ENCODE data around the gene RIPOR3. TPM values are rescaled to one million over a fixed set of nuclear protein-coding genes. Genes with fewer than 3 reads are reported as not detected.

RIPOR3 gene
- total RNA-seq, 4 donors from 2014 or later, result 8.2 to 51.2 (median 20.5) TPM

DNA sequence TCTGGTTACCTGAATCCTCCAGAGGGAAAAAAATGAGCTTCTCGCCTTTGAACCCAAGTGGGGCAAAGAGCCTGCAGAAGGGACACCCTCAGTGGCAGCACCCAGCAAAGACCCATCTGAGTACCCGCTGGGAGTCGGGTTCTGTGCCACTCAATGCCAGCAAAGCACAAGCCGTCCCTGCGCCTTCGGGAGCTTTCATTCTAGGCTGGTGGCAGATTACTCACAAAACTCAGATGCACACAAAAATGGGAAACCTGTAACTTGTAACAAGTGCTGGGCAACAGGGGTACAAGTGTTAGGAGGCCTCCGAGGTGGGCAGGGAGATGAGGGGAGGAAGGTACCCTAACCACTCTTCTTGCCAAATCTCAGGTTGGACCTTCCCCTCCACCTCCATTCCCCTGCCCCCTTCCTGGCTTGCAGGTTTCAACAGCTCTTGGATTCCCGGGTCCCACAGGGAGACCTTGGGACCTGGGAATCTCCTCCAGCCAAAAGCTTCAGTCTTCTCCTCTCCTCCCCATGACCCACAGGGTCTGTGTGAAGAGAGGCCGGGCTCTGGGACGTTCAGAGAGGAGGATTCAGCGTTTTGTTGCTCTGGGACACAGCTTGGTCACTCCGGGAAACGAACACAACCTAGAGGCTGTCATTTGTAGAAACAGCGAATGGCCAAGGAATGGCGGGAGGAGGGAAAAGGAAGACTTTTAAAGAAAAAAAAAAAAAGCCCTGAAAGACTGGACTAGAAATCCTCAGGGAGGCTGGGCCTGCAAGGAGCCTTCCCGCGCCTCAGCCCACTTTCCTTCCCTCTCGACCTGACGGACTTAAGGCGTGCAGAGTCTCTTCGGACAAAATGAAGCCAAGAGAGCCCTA, 38.8 kb upstream of the RIPOR3 start:
- H3K27me3 ChIP-seq, result no peaks in the 10 kb centered on the region
- H3K9me3 ChIP-seq, result peaks cover 0 to 4% (median 0%) of the 10 kb centered on the region in 4 donors
- H3K36me3 ChIP-seq, result no peaks in the 10 kb centered on the region
- peak in 1 of 3 donors; percentile 57 for DNase-seq
- H3K4me1 ChIP-seq, result peaks cover 0 to 24% (median 10%) of the 10 kb centered on the region in 4 donors
- TF ChIP-seq POLR2A (IDR thresholded peaks at IDR 0.05) (no peak), CTCF (IDR thresholded peaks at IDR 0.05) (no peak)
- H3K4me3 ChIP-seq, result peak overlapping the region; percentile 83 to 98 (median 94)
- H3K27ac ChIP-seq, result peak overlapping the region; percentile 61 to 93 (median 89)

DNA sequence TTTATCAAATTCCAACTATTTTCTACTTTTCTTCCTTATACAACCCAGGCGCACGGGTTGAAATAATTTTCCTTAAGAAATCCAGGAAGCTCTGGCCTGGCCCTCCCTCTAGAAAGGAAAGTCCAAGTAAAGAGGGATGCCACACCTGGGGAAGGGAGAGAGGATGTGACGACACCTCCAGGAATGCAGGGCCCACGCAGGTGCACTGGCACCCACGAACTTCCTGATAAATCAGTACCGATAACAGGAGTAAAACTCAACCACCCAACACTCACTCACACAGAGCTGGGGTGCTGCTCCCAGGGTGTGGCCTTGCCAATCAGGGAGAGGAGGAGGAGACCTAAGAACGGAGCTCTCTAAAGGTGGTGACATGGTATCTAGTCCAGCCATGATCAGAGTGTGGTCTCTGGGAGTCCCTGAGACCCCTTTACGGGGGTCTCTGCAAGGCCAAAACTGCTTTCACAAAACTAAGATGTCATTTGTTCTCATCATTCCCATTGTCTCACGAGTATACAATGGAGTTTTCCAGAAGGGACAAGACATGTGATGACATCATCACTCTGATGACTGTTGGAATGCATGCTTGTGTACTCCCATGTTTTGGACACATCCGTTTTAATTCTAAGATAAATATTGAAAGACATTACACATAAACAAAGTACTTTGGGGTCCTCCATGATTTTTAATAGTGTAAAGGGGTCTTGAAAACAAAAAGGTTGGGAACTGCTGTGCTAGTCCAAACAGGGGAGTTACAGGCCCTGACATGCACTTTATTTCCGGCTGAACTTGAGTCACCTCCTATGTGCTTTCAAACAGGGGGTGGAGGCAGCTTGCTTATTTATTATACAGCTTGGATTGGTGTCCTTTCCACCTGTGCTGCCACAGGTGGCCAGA, 37.9 kb upstream of the RIPOR3 start:
- no peaks in the 10 kb centered on the region for H3K27me3 ChIP-seq
- H3K36me3 ChIP-seq, result no peaks in the 10 kb centered on the region
- peaks cover 0 to 29% (median 10%) of the 10 kb centered on the region in 4 donors for H3K4me1 ChIP-seq
- TF ChIP-seq POLR2A (IDR thresholded peaks at IDR 0.05) (peak; percentile 56 to 84), CTCF (IDR thresholded peaks at IDR 0.05) (no peak)
- H3K27ac ChIP-seq, result peak overlapping the region in 3 of 4 donors; percentile 67 to 90 (median 88)
- peaks cover 0 to 4% (median 0%) of the 10 kb centered on the region in 4 donors for H3K9me3 ChIP-seq
- H3K4me3 ChIP-seq, result no peak overlapping the region
- peak in 2 of 3 donors; percentile 82 to 86 for DNase-seq

DNA sequence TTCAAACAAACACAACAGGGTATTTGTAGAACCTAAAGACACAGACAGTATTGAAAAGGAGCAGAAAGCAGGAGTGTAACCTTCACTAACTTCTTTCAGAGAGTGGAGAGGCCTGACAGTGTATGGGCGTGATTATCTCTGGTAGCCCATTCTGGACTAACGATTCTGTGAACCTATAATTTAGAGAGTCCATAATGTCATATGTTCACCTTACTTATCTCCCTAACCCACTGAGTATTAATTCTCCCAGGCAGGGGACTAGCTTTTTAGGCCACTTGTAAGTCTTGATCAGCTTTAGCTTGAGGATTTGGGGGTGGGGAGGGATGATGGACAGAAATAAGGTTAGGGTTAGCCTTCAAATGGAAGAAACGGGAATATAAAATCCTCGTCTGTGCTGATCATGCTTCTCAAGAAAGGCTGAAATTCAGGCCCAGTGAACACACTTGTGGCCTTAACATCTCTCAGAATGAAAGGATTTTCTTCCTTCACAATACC, 37.2 kb upstream of the RIPOR3 start:
- H3K36me3 ChIP-seq, result no peaks in the 10 kb centered on the region
- H3K4me1 ChIP-seq, result peaks cover 0 to 29% (median 10%) of the 10 kb centered on the region in 4 donors
- TF ChIP-seq CTCF (IDR thresholded peaks at IDR 0.05), result no peak
- peaks cover 0 to 4% (median 0%) of the 10 kb centered on the region in 4 donors for H3K9me3 ChIP-seq
- no peaks in the 10 kb centered on the region for H3K27me3 ChIP-seq
- H3K4me3 ChIP-seq, result no peak overlapping the region
- no peak for DNase-seq
- H3K27ac ChIP-seq, result peak overlapping the region in 3 of 4 donors; percentile 67 to 90 (median 88)

GRCh38 chr20:50727792-50728485, 36.6 kb upstream of the RIPOR3 start:
- DNase-seq, result no peak
- TF ChIP-seq CTCF (IDR thresholded peaks at IDR 0.05), result no peak
- no peak for TF ChIP-seq POLR2A (IDR thresholded peaks at IDR 0.05)
- peaks cover 0 to 29% (median 10%) of the 10 kb centered on the region in 4 donors for H3K4me1 ChIP-seq
- H3K9me3 ChIP-seq, result peaks cover 0 to 4% (median 0%) of the 10 kb centered on the region in 4 donors
- H3K27ac ChIP-seq, result peak overlapping the region in 3 of 4 donors; percentile 67 to 90 (median 88)
- H3K36me3 ChIP-seq, result no peaks in the 10 kb centered on the region
- H3K4me3 ChIP-seq, result no peak overlapping the region
- H3K27me3 ChIP-seq, result no peaks in the 10 kb centered on the region
